Mesendoderm (in vitro differentiated cells): ENCODE data around the gene SETD1A.

Experiments
- DNase-seq: peaks from one replicate; pipeline ENCODE4 v3.0.0; 2013
- H2AK5ac ChIP-seq: 2 replicates; pipeline ENCODE4 v1.6.1; 2013; ENCODE audit warnings: low read length, inconsistent platforms
- H2BK120ac ChIP-seq: 2 replicates; pipeline ENCODE4 v1.6.1; 2013; ENCODE audit warnings: low read depth, mild to moderate bottlenecking, low read length, moderate library complexity, mixed read lengths
- H2BK15ac ChIP-seq: replicated peaks from 2 replicates; pipeline ENCODE4 v1.6.1; 2013; ENCODE audit warnings: low read depth, mild to moderate bottlenecking, moderate library complexity
- H2BK5ac ChIP-seq: 2 replicates; pipeline ENCODE4 v1.6.1; 2013; ENCODE audit warnings: low read length, inconsistent platforms
- H3K18ac ChIP-seq: 2 replicates; pipeline ENCODE4 v1.6.1; 2013; ENCODE audit warnings: mild to moderate bottlenecking, low read length, mixed read lengths
- H3K23ac ChIP-seq: one replicate; pipeline ENCODE4 v1.6.1; 2013; ENCODE audit warnings: low read length
- H3K27ac ChIP-seq: 2 replicates; pipeline ENCODE4 v1.5.1; 2013; ENCODE audit warnings: low read depth, mild to moderate bottlenecking, inconsistent platforms, low read length, moderate library complexity
- H3K27me3 ChIP-seq: 2 replicates; pipeline ENCODE4 v1.6.1; 2013; ENCODE audit warnings: low read length, control low read depth, mild to moderate bottlenecking, inconsistent platforms; ENCODE audit not compliant: insufficient read depth, poor library complexity
- H3K36me3 ChIP-seq: 2 replicates; pipeline ENCODE4 v1.6.1; 2013; ENCODE audit warnings: low read length, inconsistent platforms; ENCODE audit not compliant: control insufficient read depth, insufficient read depth
- H3K4ac ChIP-seq: one replicate; pipeline ENCODE4 v1.6.1; 2013; ENCODE audit warnings: low read depth, mild to moderate bottlenecking, low read length, moderate library complexity
- H3K4me1 ChIP-seq: 2 replicates; pipeline ENCODE4 v1.6.1; 2013; ENCODE audit warnings: low read depth, low read length, inconsistent platforms; ENCODE audit not compliant: control insufficient read depth
- H3K4me2 ChIP-seq: 2 replicates; pipeline ENCODE4 v1.6.1; 2013; ENCODE audit warnings: low read length
- H3K4me3 ChIP-seq: 2 replicates; pipeline ENCODE4 v1.5.1; 2013; ENCODE audit warnings: mild to moderate bottlenecking, low read length
- H3K56ac ChIP-seq: one replicate; pipeline ENCODE4 v1.6.1; 2013; ENCODE audit warnings: low read length
- H3K79me1 ChIP-seq: 2 replicates; pipeline ENCODE4 v1.6.1; 2013; ENCODE audit warnings: low read length, inconsistent platforms
- H3K79me2 ChIP-seq: 2 replicates; pipeline ENCODE4 v1.6.1; 2013; ENCODE audit warnings: mild to moderate bottlenecking, low read length; ENCODE audit not compliant: control insufficient read depth, insufficient read depth
- H3K9ac ChIP-seq: 2 replicates; pipeline ENCODE4 v1.6.1; 2013; ENCODE audit warnings: low read length, inconsistent platforms
- H4K5ac ChIP-seq: one replicate; pipeline ENCODE4 v1.6.1; 2013; ENCODE audit warnings: low read length
- H4K8ac ChIP-seq: one replicate; pipeline ENCODE4 v1.6.1; 2013; ENCODE audit warnings: low read depth, mild to moderate bottlenecking, control low read depth, low read length, moderate library complexity
- WGBS: extraction: QIAGEN DNeasy Blood & Tissue Kit; methylation state at CpG from one replicate; pipeline ENCODE4 v1.1.7; 2013; ENCODE audit warnings: low lambda C conversion rate, missing lambda C conversion rate; ENCODE audit not compliant: insufficient coverage; ENCODE audit errors: extremely low coverage; 5-methylcytosine and 5-hydroxymethylcytosine counted together

SETD1A gene

GRCh38 chr16:30920891-30921290, 36.7 kb upstream of the SETD1A start:
- Histone ChIP-seq H3K27me3 (no peaks in the 10 kb centered on the region), H3K79me1 (peaks cover 5% of the 10 kb centered on the region), H2BK15ac (no peak overlapping the region), H4K5ac (no peak overlapping the region), H3K4me2 (no peak overlapping the region), H4K8ac (no peak overlapping the region), H3K36me3 (no peaks in the 10 kb centered on the region), H2BK5ac (no peak overlapping the region), H3K9ac (no peak overlapping the region), H3K18ac (no peak overlapping the region), H3K56ac (peak overlapping the region; percentile 22), H3K4me1 (no peaks in the 10 kb centered on the region), H3K27ac (no peak overlapping the region), H3K4me3 (no peak overlapping the region), H2BK120ac (no peak overlapping the region), H3K4ac (no peak overlapping the region), H3K79me2 (peaks cover 11% of the 10 kb centered on the region), H3K23ac (no peak overlapping the region), H2AK5ac (no peak overlapping the region)
- DNase-seq = no peak
- WGBS = no CpG with 5 or more reads among the region's 2 CpGs

- no peak overlapping the region for H2BK120ac ChIP-seq
- H3K4ac ChIP-seq = no peak overlapping the region
- no peak for DNase-seq
- peak overlapping the region; percentile 57 for H3K9ac ChIP-seq
- H3K18ac ChIP-seq = no peak overlapping the region
- H3K79me1 ChIP-seq = peaks cover 8% of the 10 kb centered on the region
- no peak overlapping the region for H3K4me3 ChIP-seq
- H3K4me1 ChIP-seq = no peaks in the 10 kb centered on the region
- H2BK5ac ChIP-seq = no peak overlapping the region
- no peak overlapping the region for H3K4me2 ChIP-seq
- H2BK15ac ChIP-seq = no peak overlapping the region
- H3K27ac ChIP-seq = no peak overlapping the region
- no peaks in the 10 kb centered on the region for H3K27me3 ChIP-seq
- no peak overlapping the region for H4K8ac ChIP-seq
- H4K5ac ChIP-seq = no peak overlapping the region
- H2AK5ac ChIP-seq = no peak overlapping the region
- H3K36me3 ChIP-seq = no peaks in the 10 kb centered on the region
- H3K23ac ChIP-seq = no peak overlapping the region
- H3K56ac ChIP-seq = peak overlapping the region; percentile 22
- WGBS = no CpG with 5 or more reads among the region's 6 CpGs
- H3K79me2 ChIP-seq = peaks cover 11% of the 10 kb centered on the region
Observed at GRCh38 chr16:30921459-30921747, 36.2 kb upstream of the SETD1A start.

- H2BK120ac ChIP-seq = no peak overlapping the region
- H4K5ac ChIP-seq = no peak overlapping the region
- peaks cover 1% of the 10 kb centered on the region for H3K36me3 ChIP-seq
- H3K79me1 ChIP-seq = peaks cover 9% of the 10 kb centered on the region
- peaks cover 12% of the 10 kb centered on the region for H3K79me2 ChIP-seq
- H3K4ac ChIP-seq = no peak overlapping the region
- H2BK5ac ChIP-seq = no peak overlapping the region
- peak overlapping the region; percentile 60 for H3K18ac ChIP-seq
- H3K9ac ChIP-seq = peak overlapping the region; percentile 93
- no peak overlapping the region for H3K23ac ChIP-seq
- no peak overlapping the region for H2AK5ac ChIP-seq
- peak overlapping the region; percentile 82 for H3K4me3 ChIP-seq
- H3K4me2 ChIP-seq = peak overlapping the region; percentile 96
- WGBS = no CpG with 5 or more reads among the region's 37 CpGs
- peak overlapping the region; percentile 99 for H3K56ac ChIP-seq
- H2BK15ac ChIP-seq = no peak overlapping the region
- H3K4me1 ChIP-seq = no peaks in the 10 kb centered on the region
- peak overlapping the region; percentile 70 for H3K27ac ChIP-seq
- no peaks in the 10 kb centered on the region for H3K27me3 ChIP-seq
- DNase-seq = peak; percentile 97
- H4K8ac ChIP-seq = no peak overlapping the region
Observed at GRCh38 chr16:30921748-30922419, 35.7 kb upstream of the SETD1A start.

GRCh38 chr16:30922420-30922959, 35.1 kb upstream of the SETD1A start:
- peak overlapping the region; percentile 26 for H4K5ac ChIP-seq
- no peaks in the 10 kb centered on the region for H3K4me1 ChIP-seq
- H3K4me2 ChIP-seq = peak overlapping the region; percentile 96
- peak overlapping the region; percentile 93 for H3K9ac ChIP-seq
- H3K4me3 ChIP-seq = peak overlapping the region; percentile 82
- H3K36me3 ChIP-seq = peaks cover 5% of the 10 kb centered on the region
- no peaks in the 10 kb centered on the region for H3K27me3 ChIP-seq
- H3K79me2 ChIP-seq = peaks cover 12% of the 10 kb centered on the region
- H2BK120ac ChIP-seq = no peak overlapping the region
- H2BK5ac ChIP-seq = peak overlapping the region; percentile 93
- peak overlapping the region; percentile 99 for H3K56ac ChIP-seq
- H3K27ac ChIP-seq = peak overlapping the region; percentile 86
- no peak overlapping the region for H2AK5ac ChIP-seq
- WGBS = no CpG with 5 or more reads among the region's 42 CpGs
- no peak overlapping the region for H4K8ac ChIP-seq
- no peak overlapping the region for H3K4ac ChIP-seq
- H3K79me1 ChIP-seq = peaks cover 10% of the 10 kb centered on the region
- H2BK15ac ChIP-seq = no peak overlapping the region
- peak overlapping the region; percentile 25 for H3K18ac ChIP-seq
- peak; percentile 100 for DNase-seq
- H3K23ac ChIP-seq = no peak overlapping the region

- peaks cover 12% of the 10 kb centered on the region for H3K79me2 ChIP-seq
- H3K9ac ChIP-seq = peak overlapping the region; percentile 85
- H3K36me3 ChIP-seq = peaks cover 5% of the 10 kb centered on the region
- H2BK5ac ChIP-seq = peak overlapping the region; percentile 93
- WGBS = no CpG with 5 or more reads among the region's 33 CpGs
- H3K18ac ChIP-seq = peak overlapping the region; percentile 25
- H3K56ac ChIP-seq = peak overlapping the region; percentile 97
- no peak overlapping the region for H2BK15ac ChIP-seq
- peak overlapping the region; percentile 57 for H3K4me2 ChIP-seq
- peaks cover 10% of the 10 kb centered on the region for H3K79me1 ChIP-seq
- no peaks in the 10 kb centered on the region for H3K27me3 ChIP-seq
- H3K4me1 ChIP-seq = no peaks in the 10 kb centered on the region
- peak overlapping the region; percentile 66 for H3K4me3 ChIP-seq
- H2BK120ac ChIP-seq = no peak overlapping the region
- H3K23ac ChIP-seq = no peak overlapping the region
- H3K4ac ChIP-seq = no peak overlapping the region
- H4K8ac ChIP-seq = no peak overlapping the region
- H2AK5ac ChIP-seq = no peak overlapping the region
- DNase-seq = peak; percentile 100
- H4K5ac ChIP-seq = peak overlapping the region; percentile 26
- H3K27ac ChIP-seq = peak overlapping the region; percentile 86
Observed at GRCh38 chr16:30922960-30923535, 34.5 kb upstream of the SETD1A start.
